Measurements from ENCODE around the gene SLC37A3.
"Not testable (repeated sequence)": the region's sequence is repeated elsewhere in the genome, so short reads cannot be mapped to it uniquely, and the experiment has no call there.

Gene SLC37A3

DNA sequence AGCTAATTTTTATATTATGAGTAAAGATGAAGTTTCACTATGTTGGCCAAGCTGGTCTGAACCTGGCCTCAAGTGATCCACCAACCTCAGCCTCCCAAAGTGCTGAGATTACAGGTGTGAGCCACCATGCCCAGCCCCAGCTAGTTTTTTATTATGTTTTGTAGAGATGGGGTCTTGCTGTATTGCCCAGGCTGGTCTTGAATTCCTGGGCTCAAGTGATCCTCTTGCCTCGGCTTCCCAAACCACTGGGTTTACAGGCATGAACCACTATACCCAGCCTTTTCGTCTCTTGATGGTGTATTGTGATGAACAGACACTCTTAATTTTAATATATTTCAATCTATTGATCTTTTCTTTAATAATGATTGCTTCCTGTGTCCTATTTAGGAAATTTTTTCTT lies 23.2 kb upstream of the SLC37A3 start:
- H3K36me3 ChIP-seq (ENCODE audit: control insufficient read depth, insufficient read depth, low read length), result no peaks in the 10 kb centered on the region
- DNase-seq (ENCODE audit: extremely low read depth, insufficient read length), result no peak
- TF ChIP-seq, protein P1, sequence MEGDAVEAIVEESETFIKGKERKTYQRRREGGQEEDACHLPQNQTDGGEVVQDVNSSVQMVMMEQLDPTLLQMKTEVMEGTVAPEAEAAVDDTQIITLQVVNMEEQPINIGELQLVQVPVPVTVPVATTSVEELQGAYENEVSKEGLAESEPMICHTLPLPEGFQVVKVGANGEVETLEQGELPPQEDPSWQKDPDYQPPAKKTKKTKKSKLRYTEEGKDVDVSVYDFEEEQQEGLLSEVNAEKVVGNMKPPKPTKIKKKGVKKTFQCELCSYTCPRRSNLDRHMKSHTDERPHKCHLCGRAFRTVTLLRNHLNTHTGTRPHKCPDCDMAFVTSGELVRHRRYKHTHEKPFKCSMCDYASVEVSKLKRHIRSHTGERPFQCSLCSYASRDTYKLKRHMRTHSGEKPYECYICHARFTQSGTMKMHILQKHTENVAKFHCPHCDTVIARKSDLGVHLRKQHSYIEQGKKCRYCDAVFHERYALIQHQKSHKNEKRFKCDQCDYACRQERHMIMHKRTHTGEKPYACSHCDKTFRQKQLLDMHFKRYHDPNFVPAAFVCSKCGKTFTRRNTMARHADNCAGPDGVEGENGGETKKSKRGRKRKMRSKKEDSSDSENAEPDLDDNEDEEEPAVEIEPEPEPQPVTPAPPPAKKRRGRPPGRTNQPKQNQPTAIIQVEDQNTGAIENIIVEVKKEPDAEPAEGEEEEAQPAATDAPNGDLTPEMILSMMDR (IDR thresholded peaks at IDR 0.05; ENCODE audit: insufficient read depth, low read length, poor library complexity, severe bottlenecking), result no peak
- H3K4me3 ChIP-seq (replicated peaks; ENCODE audit: low read depth, low read length), result no peak overlapping the region
- peaks cover 1% of the 10 kb centered on the region; the same call in 1 of the 2 replicates for H3K27me3 ChIP-seq (replicated peaks; ENCODE audit: control insufficient read depth, insufficient read depth, low read length)

DNA sequence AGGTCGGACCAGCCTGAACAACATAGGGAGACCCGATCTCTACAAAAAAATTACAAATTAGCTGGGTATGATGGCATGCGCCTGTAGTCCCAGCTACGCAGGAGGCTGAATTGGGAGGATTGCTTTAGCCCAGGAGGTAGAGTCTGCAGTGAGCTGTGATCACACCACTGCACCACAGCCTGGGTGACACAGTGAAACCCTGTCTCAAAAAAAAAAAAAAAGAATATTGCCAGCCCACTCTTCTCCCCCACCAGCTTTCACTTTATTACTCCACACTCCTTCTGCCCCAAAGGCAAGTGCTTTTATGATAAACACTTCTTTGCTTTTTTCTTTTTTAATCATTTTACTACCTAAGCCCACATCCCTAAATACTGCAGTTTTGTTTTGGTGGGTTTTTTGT lies 20.3 kb upstream of the SLC37A3 start:
- TF ChIP-seq, protein P1 (IDR thresholded peaks at IDR 0.05; ENCODE audit: insufficient read depth, low read length, poor library complexity, severe bottlenecking), result no peak
- H3K4me3 ChIP-seq (replicated peaks; ENCODE audit: low read depth, low read length), result no peak overlapping the region
- DNase-seq (ENCODE audit: extremely low read depth, insufficient read length), result no peak
- H3K27me3 ChIP-seq (replicated peaks; ENCODE audit: control insufficient read depth, insufficient read depth, low read length), result peaks cover 1% of the 10 kb centered on the region; the same call in 1 of the 2 replicates
- no peaks in the 10 kb centered on the region for H3K36me3 ChIP-seq (ENCODE audit: control insufficient read depth, insufficient read depth, low read length)

DNA sequence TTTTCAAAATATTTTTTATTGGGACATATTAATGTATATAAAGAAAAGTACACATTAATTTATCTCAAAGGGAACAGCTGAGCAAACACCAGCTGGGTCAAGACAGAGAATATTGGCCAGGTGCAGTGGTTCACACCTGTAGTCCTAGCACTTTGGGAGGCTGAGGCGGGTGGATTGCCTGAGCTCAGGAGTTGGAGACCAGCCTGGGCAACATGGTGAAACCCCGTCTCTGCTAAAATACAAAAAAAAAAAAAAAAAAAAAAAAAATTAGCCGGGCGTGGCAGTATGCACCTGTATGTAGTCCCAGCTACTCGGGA lies 19.8 kb upstream of the SLC37A3 start:
- H3K4me3 ChIP-seq (replicated peaks; ENCODE audit: low read depth, low read length); H3K36me3 ChIP-seq (ENCODE audit: control insufficient read depth, insufficient read depth, low read length); DNase-seq (ENCODE audit: extremely low read depth, insufficient read length); H3K27me3 ChIP-seq (replicated peaks; ENCODE audit: control insufficient read depth, insufficient read depth, low read length): not testable (repeated sequence)

DNA sequence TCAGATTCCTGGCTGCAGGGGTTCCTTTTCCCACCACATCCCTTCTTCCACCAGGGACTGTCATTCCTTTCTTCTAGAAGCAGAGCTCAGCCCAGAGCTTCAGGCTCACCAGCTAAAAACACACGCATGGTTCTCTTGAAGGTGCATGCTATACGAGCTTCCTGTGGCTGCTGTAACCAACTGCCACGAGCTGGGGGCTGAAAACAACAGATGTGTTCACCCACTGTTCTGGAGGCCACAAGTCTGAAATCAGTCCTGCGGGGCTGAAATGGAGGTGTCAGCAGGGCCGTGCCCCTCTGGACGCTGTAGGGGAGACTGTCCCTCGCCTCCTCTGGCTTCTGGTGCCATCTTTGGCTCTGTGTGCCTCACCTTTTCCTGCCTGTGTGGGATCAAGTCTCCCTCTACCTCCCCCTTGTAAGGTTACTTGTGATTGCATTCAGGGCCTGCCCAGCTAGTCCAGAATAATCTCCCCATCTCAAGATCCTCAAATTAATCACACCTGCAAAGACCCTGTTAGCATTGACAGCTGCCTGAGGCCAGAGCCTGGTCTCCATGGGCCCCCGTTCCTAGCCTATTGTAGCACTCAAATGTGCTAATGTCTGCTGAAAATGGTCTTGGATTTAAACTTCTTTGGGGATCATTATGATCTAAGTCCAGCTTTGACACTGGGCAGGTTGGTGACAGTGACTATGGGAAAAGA lies 19.3 kb upstream of the SLC37A3 start:
- no peak for DNase-seq (ENCODE audit: extremely low read depth, insufficient read length)
- H3K27me3 ChIP-seq (replicated peaks; ENCODE audit: control insufficient read depth, insufficient read depth, low read length), result peaks cover 1% of the 10 kb centered on the region; the same call in 1 of the 2 replicates
- H3K36me3 ChIP-seq (ENCODE audit: control insufficient read depth, insufficient read depth, low read length), result no peaks in the 10 kb centered on the region
- no peak overlapping the region for H3K4me3 ChIP-seq (replicated peaks; ENCODE audit: low read depth, low read length)
- TF ChIP-seq, protein P1 (IDR thresholded peaks at IDR 0.05; ENCODE audit: insufficient read depth, low read length, poor library complexity, severe bottlenecking), result no peak

DNA sequence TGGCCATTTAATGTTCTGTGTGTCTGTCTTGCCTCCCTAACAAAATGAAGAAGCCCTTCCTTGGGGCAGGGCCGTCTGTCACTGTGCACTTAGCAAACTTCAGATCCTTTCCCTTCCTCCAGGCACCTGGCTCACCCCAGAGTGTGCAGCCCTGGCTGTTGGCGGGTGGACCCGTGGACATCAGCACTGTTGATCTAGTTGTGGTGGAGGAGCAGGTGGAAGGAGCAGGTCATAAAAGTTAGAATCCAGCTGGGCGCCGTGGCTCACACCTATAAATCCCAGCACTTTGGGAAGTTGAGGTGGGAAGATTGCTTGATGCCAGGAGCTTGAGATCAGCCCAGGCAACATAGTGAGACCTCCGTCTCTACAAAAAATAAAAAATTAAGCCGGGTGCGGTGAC lies 18.2 kb upstream of the SLC37A3 start:
- TF ChIP-seq, protein P1 (IDR thresholded peaks at IDR 0.05; ENCODE audit: insufficient read depth, low read length, poor library complexity, severe bottlenecking), result no peak
- H3K27me3 ChIP-seq (replicated peaks; ENCODE audit: control insufficient read depth, insufficient read depth, low read length), result peaks cover 1% of the 10 kb centered on the region; the same call in 1 of the 2 replicates
- no peak overlapping the region for H3K4me3 ChIP-seq (replicated peaks; ENCODE audit: low read depth, low read length)
- no peak for DNase-seq (ENCODE audit: extremely low read depth, insufficient read length)
- H3K36me3 ChIP-seq (ENCODE audit: control insufficient read depth, insufficient read depth, low read length), result no peaks in the 10 kb centered on the region

DNA sequence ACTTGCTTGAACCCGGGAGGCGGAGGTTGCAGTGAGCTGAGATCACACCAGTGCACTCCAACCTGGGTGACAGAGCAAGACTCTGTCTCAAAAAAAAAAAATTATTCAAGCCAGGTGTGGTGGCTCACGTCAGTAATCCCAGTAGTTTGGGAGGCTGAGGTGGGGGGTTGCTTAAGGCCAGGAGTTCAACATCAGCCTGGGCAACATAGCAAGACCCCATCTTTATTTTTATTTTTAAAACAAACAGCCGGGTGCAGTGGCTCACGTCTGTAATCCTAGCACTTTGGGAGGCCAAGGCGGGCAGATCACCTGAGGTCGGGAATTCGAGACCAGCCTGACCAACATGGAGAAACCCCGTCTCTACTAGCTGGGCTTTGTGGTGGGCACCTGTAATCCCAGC lies 17.5 kb upstream of the SLC37A3 start:
- not testable (repeated sequence) for DNase-seq (ENCODE audit: extremely low read depth, insufficient read length); H3K27me3 ChIP-seq (replicated peaks; ENCODE audit: control insufficient read depth, insufficient read depth, low read length); H3K36me3 ChIP-seq (ENCODE audit: control insufficient read depth, insufficient read depth, low read length); H3K4me3 ChIP-seq (replicated peaks; ENCODE audit: low read depth, low read length)

DNA sequence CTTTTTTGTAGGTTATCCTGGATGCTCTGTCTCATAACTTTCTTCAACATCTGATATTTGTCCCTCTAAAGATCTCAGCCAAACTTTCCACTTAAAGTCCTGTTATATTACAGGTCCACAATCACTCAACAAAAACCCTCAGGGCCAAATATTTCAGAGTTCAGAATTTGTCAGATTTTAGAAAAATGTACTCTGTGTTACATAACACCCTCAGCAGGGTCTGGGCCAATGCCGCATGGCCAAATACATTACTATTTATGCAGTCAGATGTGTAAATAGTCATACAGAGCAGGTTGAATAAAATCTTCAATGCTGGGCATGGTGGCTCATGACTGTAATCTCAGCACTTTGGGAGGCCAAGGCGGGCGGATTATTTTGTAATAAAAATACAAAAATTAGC lies 17.0 kb upstream of the SLC37A3 start:
- no peaks in the 10 kb centered on the region for H3K27me3 ChIP-seq (replicated peaks; ENCODE audit: control insufficient read depth, insufficient read depth, low read length)
- TF ChIP-seq, protein P1 (IDR thresholded peaks at IDR 0.05; ENCODE audit: insufficient read depth, low read length, poor library complexity, severe bottlenecking), result no peak
- no peaks in the 10 kb centered on the region for H3K36me3 ChIP-seq (ENCODE audit: control insufficient read depth, insufficient read depth, low read length)
- H3K4me3 ChIP-seq (replicated peaks; ENCODE audit: low read depth, low read length), result no peak overlapping the region
- DNase-seq (ENCODE audit: extremely low read depth, insufficient read length), result no peak

All from GM06990 (cell line).